K562 (cell line): ENCODE measurements around the gene SH2D3A. TPM values are rescaled to one million over a fixed set of nuclear protein-coding genes. Genes with fewer than 3 reads are reported as not detected.

ENCODE experiments used
- BRCA1 ChIP-seq, 2 experiments: fragments of 450-650 bp in 1 of 2; sonication (generic) in 1 of 2; formaldehyde crosslinking in 1 of 2; IDR thresholded peaks; 2 replicates each; pipeline versions ENCODE4 v1.5.0 to v1.6.1; 2017 to 2020; ENCODE audit warnings: mild to moderate bottlenecking in 1 of 2, missing genetic modification reagents in 1 of 2
- CHD1 ChIP-seq: fragments of 200-600 bp; sonication (generic); IDR thresholded peaks from one replicate; pipeline ENCODE4 v1.6.1; 2012; ENCODE audit warnings: mild to moderate bottlenecking, moderate library complexity, low read length, inconsistent platforms
- EHMT2 ChIP-seq: fragments of 450-650 bp; IDR thresholded peaks from 2 replicates; pipeline ENCODE4 v1.6.1; 2018; ENCODE audit warnings: antibody characterized with exemption
- GATAD2A ChIP-seq: fragments of 450-650 bp; IDR thresholded peaks from 2 replicates; pipeline ENCODE4 v1.6.1; 2017
- HLTF ChIP-seq: fragments of 450-650 bp; IDR thresholded peaks from 2 replicates; pipeline ENCODE4 v1.6.1; 2016
- MCM2 ChIP-seq: fragments of 450-650 bp; IDR thresholded peaks from 2 replicates; pipeline ENCODE4 v1.6.1; 2017; ENCODE audit warnings: low read depth, mild to moderate bottlenecking
- MEIS2 ChIP-seq: fragments of 450-650 bp; IDR thresholded peaks from 2 replicates; pipeline ENCODE4 v1.6.1; 2014; ENCODE audit warnings: mild to moderate bottlenecking; ENCODE audit not compliant: partially characterized antibody
- NR2C1 ChIP-seq, 2 experiments: fragments of 450-650 bp; IDR thresholded peaks; 2 replicates each; pipeline ENCODE4 v1.6.1; 2017; ENCODE audit warnings: mild to moderate bottlenecking in 2 of 2, antibody characterized with exemption in 1 of 2, inconsistent platforms in 1 of 2, missing compliant biosample characterization in 1 of 2, missing genetic modification characterization in 1 of 2
- PYGO2 ChIP-seq: fragments of 450-650 bp; IDR thresholded peaks from 2 replicates; pipeline ENCODE4 v1.6.1; 2016; ENCODE audit warnings: mild to moderate bottlenecking, missing genetic modification characterization, moderate library complexity, missing compliant biosample characterization
- RBM15 ChIP-seq: fragments of 200-400 bp; formaldehyde crosslinking; IDR thresholded peaks from 2 replicates; pipeline ENCODE4 v1.6.1; 2018; ENCODE audit warnings: mild to moderate bottlenecking, low read length, moderate library complexity; ENCODE audit not compliant: insufficient read depth
- RCOR1 ChIP-seq, 2 experiments: IDR thresholded peaks; 2 replicates each; pipeline ENCODE4 v1.6.1; 2012; ENCODE audit warnings: low read depth in 2 of 2, low read length in 2 of 2, borderline replicate concordance in 1 of 2, improper control_type of control experiment in 1 of 2
- RNF2 ChIP-seq: sonication (generic); IDR thresholded peaks from 2 replicates; pipeline ENCODE4 v1.6.1; 2016
- SAP30 ChIP-seq: fragments of 200-600 bp; sonication (generic); IDR thresholded peaks from 2 replicates; pipeline ENCODE4 v1.6.1; 2012; ENCODE audit warnings: borderline replicate concordance, low read depth, mild to moderate bottlenecking, moderate library complexity, low read length, control low read depth, inconsistent platforms; ENCODE audit not compliant: insufficient read depth, poor library complexity, severe bottlenecking
- THRAP3 ChIP-seq: fragments of 450-650 bp; IDR thresholded peaks from 2 replicates; pipeline ENCODE4 v1.6.1; 2016; ENCODE audit warnings: mild to moderate bottlenecking, inconsistent platforms, borderline replicate concordance
- TOE1 ChIP-seq, 2 experiments: fragments of 450-650 bp in 1 of 2; sonication (generic) in 1 of 2; formaldehyde crosslinking in 1 of 2; IDR thresholded peaks; 2 replicates each; pipeline versions ENCODE4 v1.7.1 to v1.8.0; 2016 to 2022; ENCODE audit warnings: borderline replicate concordance in 2 of 2, mild to moderate bottlenecking in 2 of 2, antibody characterized with exemption in 1 of 2, inconsistent platforms in 1 of 2, low read depth in 1 of 2, missing genetic modification reagents in 1 of 2, moderate library complexity in 1 of 2
- XRCC4 ChIP-seq: IDR thresholded peaks from one replicate; pipeline ENCODE4 v1.6.1; 2011; ENCODE audit not compliant: insufficient read depth, insufficient read length; ENCODE audit errors: extremely low read depth
- ZNF140 ChIP-seq: fragments of 250-450 bp; sonication (Bioruptor Pico); IDR thresholded peaks from 2 replicates; pipeline ENCODE4 v1.8.0; 2021; ENCODE audit warnings: moderate library complexity, mild to moderate bottlenecking, inconsistent platforms
- ZNF146 ChIP-seq: IDR thresholded peaks from one replicate; pipeline ENCODE4 v1.6.1; 2018; ENCODE audit warnings: missing compliant biosample characterization; ENCODE audit not compliant: unreplicated experiment
- ZNF23 ChIP-seq: fragments of 250-450 bp; sonication (Bioruptor Pico); IDR thresholded peaks from 2 replicates; pipeline ENCODE4 v1.4.0; 2020; ENCODE audit warnings: mild to moderate bottlenecking
- ZNF444 ChIP-seq: fragments of 250-450 bp; sonication (Bioruptor Pico); IDR thresholded peaks from 2 replicates; pipeline ENCODE4 v1.4.0; 2020; ENCODE audit warnings: mild to moderate bottlenecking, moderate library complexity
- polyA plus RNA-seq, 8 experiments: library from polyadenylated mRNA; depleted of rRNA in 4 of 8; stranded (reverse) in 5 of 8; unstranded in 3 of 8; fragments of >200 nt; fragmentation: Nextera tagmentation in 2 of 8; fragmentation: Illumina TruSeq in 1 of 8; extraction: Ambion mirVana in 2 of 8; extraction: Trizol in 1 of 8; gene quantifications; 2 replicates each; pipeline versions ENCODE4 v1.2.1 to v1.2.3, GENCODE V29; 2011 to 2014; ENCODE audit warnings: inconsistent platforms in 1 of 8, missing spikeins in 1 of 8
- total RNA-seq, 7 experiments: library from RNA; depleted of rRNA in 6 of 7; stranded (reverse); fragments of >200 nt in 6 of 7; fragmentation: Illumina TruSeq in 2 of 7; extraction: Trizol in 2 of 7; gene quantifications; 2 replicates each; pipeline versions ENCODE4 v1.2.1 to v1.2.3, GENCODE V29; 2011 to 2021; ENCODE audit warnings: low replicate concordance in 1 of 7
- TF ChIP-seq, protein P1 (sequence below): fragments of 250-450 bp; sonication (Bioruptor Pico); IDR thresholded peaks from 2 replicates; pipeline ENCODE4 v1.4.0; 2020; ENCODE audit warnings: mild to moderate bottlenecking, moderate library complexity
- TF ChIP-seq, protein P2 (sequence below): sonication (generic); formaldehyde crosslinking; IDR thresholded peaks from 2 replicates; pipeline ENCODE4 v1.9.0; 2022; ENCODE audit warnings: mild to moderate bottlenecking, missing genetic modification reagents
- TF ChIP-seq, protein P3 (sequence below): conservative IDR thresholded peaks from 2 replicates; pipeline ENCODE4 v1.6.1; 2011; ENCODE audit warnings: low read depth, mild to moderate bottlenecking, low read length; ENCODE audit not compliant: control insufficient read depth
- TF ChIP-seq, protein P4 (sequence below), 2 experiments: fragments of 250-450 bp in 1 of 2; fragments of 450-650 bp in 1 of 2; sonication (Bioruptor Pico) in 1 of 2; IDR thresholded peaks; 2 replicates each; pipeline versions ENCODE4 v1.6.1 to v1.8.0; 2016 to 2021; ENCODE audit warnings: mild to moderate bottlenecking in 2 of 2, moderate library complexity in 2 of 2, missing compliant biosample characterization in 1 of 2, missing genetic modification characterization in 1 of 2

Gene SH2D3A
- total and polyA plus RNA-seq, 9 of the 15 experiments (the other 6 are each of a cell fraction or from before 2014, with no cell fraction given), result 0.75 to 26.3 (median 8.9) TPM

DNA sequence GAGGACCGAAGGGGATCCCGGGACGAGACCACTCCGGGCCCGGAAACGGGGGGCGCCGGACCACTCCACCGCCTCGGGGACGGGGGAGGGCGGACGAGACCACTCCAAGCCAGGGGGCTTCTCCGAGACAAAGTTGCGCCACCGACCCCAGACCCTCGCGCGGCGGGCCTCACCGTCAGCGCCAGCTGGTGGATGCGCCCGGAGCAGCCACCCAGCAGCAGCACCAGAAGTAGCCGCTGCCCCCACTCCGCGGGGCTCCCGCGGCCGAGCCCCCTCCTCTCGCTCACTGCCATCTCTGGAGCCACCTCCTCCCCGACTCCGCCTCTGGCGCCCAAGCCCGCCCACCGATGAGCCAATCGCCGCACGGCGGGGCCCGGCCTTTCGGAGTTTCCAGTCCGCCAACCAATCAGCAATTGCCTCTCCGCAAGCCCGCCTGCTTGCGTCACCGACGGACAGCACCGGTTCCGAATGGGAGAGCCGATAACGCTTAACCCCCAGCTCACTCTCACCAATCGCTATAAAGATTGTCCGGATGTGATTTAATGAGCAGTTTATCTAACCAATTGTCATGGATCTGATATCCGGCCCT, 29.9 kb downstream of the SH2D3A start, which contains the start of gene GPR108 (continued):
- TF ChIP-seq NR2C1 (IDR thresholded peaks at IDR 0.05) (peak; percentile 50; the same call in 1 of the 2 replicates), NR2C1 (tag; IDR thresholded peaks at IDR 0.05) (no peak; the same call in 1 of the 2 replicates), EHMT2 (no peak), RBM15 (no peak), MCM2 (no peak), RCOR1 (IDR thresholded peaks at IDR 0.05; ENCODE audit: borderline replicate concordance in 1 of 2, low read depth in 2 of 2, low read length in 2 of 2) (no peak; a peak in 3 of 4 replicates), SAP30 (no peak), RNF2 (peak; percentile 52; the same call in 1 of the 2 replicates), BRCA1 (IDR thresholded peaks at IDR 0.05) (no peak), BRCA1 (CRISPR knock-in tag; IDR thresholded peaks at IDR 0.05) (no peak), ZNF140 (CRISPR knock-in tag) (no peak), ZNF23 (CRISPR knock-in tag) (no peak), HLTF (no peak; the same call in 1 of the 2 replicates), ZNF444 (no peak), TOE1 (IDR thresholded peaks at IDR 0.05; ENCODE audit: borderline replicate concordance) (peak; percentile 98), TOE1 (CRISPR knock-in tag; IDR thresholded peaks at IDR 0.05; ENCODE audit: borderline replicate concordance, low read depth) (no peak), GATAD2A (no peak), THRAP3 (no peak), PYGO2 (tag) (no peak), CHD1 (no peak), MEIS2 (peak; percentile 30), ZNF146 (CRISPR knock-in tag) (no peak), XRCC4 (no peak)
- TF ChIP-seq, protein P1, sequence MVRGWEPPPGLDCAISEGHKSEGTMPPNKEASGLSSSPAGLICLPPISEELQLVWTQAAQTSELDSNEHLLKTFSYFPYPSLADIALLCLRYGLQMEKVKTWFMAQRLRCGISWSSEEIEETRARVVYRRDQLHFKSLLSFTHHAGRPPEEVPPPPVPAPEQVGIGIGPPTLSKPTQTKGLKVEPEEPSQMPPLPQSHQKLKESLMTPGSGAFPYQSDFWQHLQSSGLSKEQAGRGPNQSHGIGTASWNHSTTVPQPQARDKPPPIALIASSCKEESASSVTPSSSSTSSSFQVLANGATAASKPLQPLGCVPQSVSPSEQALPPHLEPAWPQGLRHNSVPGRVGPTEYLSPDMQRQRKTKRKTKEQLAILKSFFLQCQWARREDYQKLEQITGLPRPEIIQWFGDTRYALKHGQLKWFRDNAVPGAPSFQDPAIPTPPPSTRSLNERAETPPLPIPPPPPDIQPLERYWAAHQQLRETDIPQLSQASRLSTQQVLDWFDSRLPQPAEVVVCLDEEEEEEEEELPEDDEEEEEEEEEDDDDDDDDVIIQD (CRISPR knock-in tag), result no peak
- TF ChIP-seq, protein P2, sequence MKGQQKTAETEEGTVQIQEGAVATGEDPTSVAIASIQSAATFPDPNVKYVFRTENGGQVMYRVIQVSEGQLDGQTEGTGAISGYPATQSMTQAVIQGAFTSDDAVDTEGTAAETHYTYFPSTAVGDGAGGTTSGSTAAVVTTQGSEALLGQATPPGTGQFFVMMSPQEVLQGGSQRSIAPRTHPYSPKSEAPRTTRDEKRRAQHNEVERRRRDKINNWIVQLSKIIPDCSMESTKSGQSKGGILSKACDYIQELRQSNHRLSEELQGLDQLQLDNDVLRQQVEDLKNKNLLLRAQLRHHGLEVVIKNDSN (CRISPR knock-in tag), result no peak
- TF ChIP-seq, protein P3, sequence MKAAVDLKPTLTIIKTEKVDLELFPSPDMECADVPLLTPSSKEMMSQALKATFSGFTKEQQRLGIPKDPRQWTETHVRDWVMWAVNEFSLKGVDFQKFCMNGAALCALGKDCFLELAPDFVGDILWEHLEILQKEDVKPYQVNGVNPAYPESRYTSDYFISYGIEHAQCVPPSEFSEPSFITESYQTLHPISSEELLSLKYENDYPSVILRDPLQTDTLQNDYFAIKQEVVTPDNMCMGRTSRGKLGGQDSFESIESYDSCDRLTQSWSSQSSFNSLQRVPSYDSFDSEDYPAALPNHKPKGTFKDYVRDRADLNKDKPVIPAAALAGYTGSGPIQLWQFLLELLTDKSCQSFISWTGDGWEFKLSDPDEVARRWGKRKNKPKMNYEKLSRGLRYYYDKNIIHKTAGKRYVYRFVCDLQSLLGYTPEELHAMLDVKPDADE, result 0 out of 2 replicates have a peak, but pooled peaks have one; percentile 53
- TF ChIP-seq, protein P4, sequence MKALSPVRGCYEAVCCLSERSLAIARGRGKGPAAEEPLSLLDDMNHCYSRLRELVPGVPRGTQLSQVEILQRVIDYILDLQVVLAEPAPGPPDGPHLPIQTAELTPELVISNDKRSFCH (CRISPR knock-in tag; IDR thresholded peaks at IDR 0.05), result no peak
- TF ChIP-seq, protein P4 (tag; IDR thresholded peaks at IDR 0.05), result 0 out of 2 replicates have a peak, but pooled peaks have one; percentile 16
